DMS79 treated with DMSO at 0.1 percent for 48 hours (cell line): ENCODE measurements around the gene SRMS.
A peak's percentile ranks its signal among the peaks of the same experiment; 100 is the strongest.
"Not testable (repeated sequence)": the region's sequence is repeated elsewhere in the genome, so short reads cannot be mapped to it uniquely, and the experiment has no call there.

Source experiments
- DNase-seq: peaks from one replicate; lab custom pipeline; 2025; lab: John Stamatoyannopoulos, UW

Gene SRMS

GRCh38 chr20:63566395-63567135 lies 19.0 kb upstream of the SRMS start:
- no peak for DNase-seq

- no peak for DNase-seq
Measured at GRCh38 chr20:63565699-63566335, 18.3 kb upstream of the SRMS start.

GRCh38 chr20:63565021-63565698 lies 17.6 kb upstream of the SRMS start:
- DNase-seq: no peak

GRCh38 chr20:63564036-63564810 lies 16.7 kb upstream of the SRMS start:
- no peak for DNase-seq

- no peak for DNase-seq
Measured at GRCh38 chr20:63563225-63563935, 15.8 kb upstream of the SRMS start.

- DNase-seq: no peak
Measured at GRCh38 chr20:63562461-63563224, 15.1 kb upstream of the SRMS start.

GRCh38 chr20:63561624-63562396 lies 14.3 kb upstream of the SRMS start:
- no peak for DNase-seq

GRCh38 chr20:63560856-63561609 lies 13.5 kb upstream of the SRMS start:
- no peak for DNase-seq

GRCh38 chr20:63560333-63560805 lies 12.8 kb upstream of the SRMS start:
- DNase-seq: no peak

GRCh38 chr20:63559485-63560332 lies 12.2 kb upstream of the SRMS start:
- DNase-seq: not testable (repeated sequence)

GRCh38 chr20:63558804-63559484 lies 11.4 kb upstream of the SRMS start:
- no peak for DNase-seq

GRCh38 chr20:63557481-63557891 lies 9.9 kb upstream of the SRMS start:
- DNase-seq: no peak

- DNase-seq: no peak
Measured at GRCh38 chr20:63556873-63557478, 9.4 kb upstream of the SRMS start.

GRCh38 chr20:63555661-63556381 lies 8.3 kb upstream of the SRMS start:
- DNase-seq: no peak

- no peak for DNase-seq
Measured at GRCh38 chr20:63554361-63555278, 7.1 kb upstream of the SRMS start.

- DNase-seq: peak; percentile 34
Measured at GRCh38 chr20:63553933-63554290, 6.4 kb upstream of the SRMS start, which contains the start of gene FNDC11. TSS of gene FNDC11 (plus strand) at chr20:63554159. CDS start at chr20:63555664, 1,505 bp downstream.
